ENCODE measurements around the gene IQSEC1. TPM values are rescaled to one million over a fixed set of nuclear protein-coding genes. Genes with fewer than 3 reads are reported as not detected.

IQSEC1 gene
- polyA plus RNA-seq, 3 donors = 17.7 to 61.7 (median 30.3) TPM

DNA sequence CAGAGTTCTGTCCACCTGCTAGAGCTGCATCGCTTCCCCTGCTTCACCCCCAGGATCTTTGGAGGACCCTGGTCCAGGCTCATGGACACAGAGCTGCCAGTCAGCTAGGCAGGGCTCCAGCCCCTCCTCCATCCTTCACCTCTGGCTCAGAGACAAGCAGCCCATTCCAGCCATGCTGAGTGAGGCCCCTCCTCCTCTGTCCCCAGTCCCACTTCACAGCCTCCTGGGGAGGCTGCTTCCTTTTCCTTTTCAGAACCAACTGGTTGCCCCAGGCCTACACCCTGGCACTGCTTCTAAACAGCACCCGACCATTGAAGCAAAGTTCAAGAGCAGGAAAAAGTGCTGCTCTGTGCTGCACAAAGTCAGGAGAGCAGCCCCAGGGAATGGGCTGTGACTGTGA lies 22.2 kb downstream of the IQSEC1 start:
- intact Hi-C loops (cut with micrococcal nuclease) = no loop called here
- no peaks in the 10 kb centered on the region for H3K36me3 Mint-ChIP-seq
- H3K9ac ChIP-seq (ENCODE audit: insufficient read depth, low read length, poor library complexity, severe bottlenecking) = no peak overlapping the region
- H3K4me2 ChIP-seq (replicated peaks; ENCODE audit: extremely low read depth, low read length, poor library complexity, severe bottlenecking) = no peak overlapping the region
- no peaks in the 10 kb centered on the region for H3K79me2 ChIP-seq (ENCODE audit: insufficient read depth, low read length)
- H3K27me3 Mint-ChIP-seq (ENCODE audit: low read depth in 3 of 3) = peaks cover 4 to 10% (median 5%) of the 10 kb centered on the region in 3 donors
- H3K27me3 ChIP-seq (ENCODE audit: control insufficient read depth in 2 of 2, insufficient read depth in 2 of 2, low read length in 2 of 2) = no peaks in the 10 kb centered on the region
- H3K9me3 Mint-ChIP-seq = peaks cover 0 to 1% (median 0%) of the 10 kb centered on the region in 7 donors
- H3K36me3 ChIP-seq (replicated peaks in 1 of 2; ENCODE audit: control insufficient read depth in 1 of 2, insufficient read depth in 2 of 2, low read length in 2 of 2) = no peaks in the 10 kb centered on the region
- H3K27ac ChIP-seq (ENCODE audit: low read depth in 1 of 2, low read length in 2 of 2) = no peak overlapping the region
- no peaks in the 10 kb centered on the region for H4K20me1 ChIP-seq (ENCODE audit: insufficient read depth, low read length)
- no peak overlapping the region for H2AFZ ChIP-seq (ENCODE audit: insufficient read depth, low read depth, low read length, poor library complexity, severe bottlenecking)
- WGBS (ENCODE audit: insufficient coverage) = 89% methylated on average over 1 of the region's 2 CpGs
- peaks cover 17% of the 10 kb centered on the region for H3K4me1 Mint-ChIP-seq
- H3K9me3 ChIP-seq (replicated peaks in 1 of 2; ENCODE audit: control insufficient read depth in 1 of 2, insufficient read depth in 1 of 2, low read length in 2 of 2) = no peaks in the 10 kb centered on the region
- no peak for DNase-seq
- H3K4me3 Mint-ChIP-seq = no peak overlapping the region
- H3K4me1 ChIP-seq (ENCODE audit: control insufficient read depth in 1 of 2, insufficient read depth in 2 of 2, low read length in 2 of 2) = peaks cover 12% of the 10 kb centered on the region in 2 donors
- TF ChIP-seq, protein P1, sequence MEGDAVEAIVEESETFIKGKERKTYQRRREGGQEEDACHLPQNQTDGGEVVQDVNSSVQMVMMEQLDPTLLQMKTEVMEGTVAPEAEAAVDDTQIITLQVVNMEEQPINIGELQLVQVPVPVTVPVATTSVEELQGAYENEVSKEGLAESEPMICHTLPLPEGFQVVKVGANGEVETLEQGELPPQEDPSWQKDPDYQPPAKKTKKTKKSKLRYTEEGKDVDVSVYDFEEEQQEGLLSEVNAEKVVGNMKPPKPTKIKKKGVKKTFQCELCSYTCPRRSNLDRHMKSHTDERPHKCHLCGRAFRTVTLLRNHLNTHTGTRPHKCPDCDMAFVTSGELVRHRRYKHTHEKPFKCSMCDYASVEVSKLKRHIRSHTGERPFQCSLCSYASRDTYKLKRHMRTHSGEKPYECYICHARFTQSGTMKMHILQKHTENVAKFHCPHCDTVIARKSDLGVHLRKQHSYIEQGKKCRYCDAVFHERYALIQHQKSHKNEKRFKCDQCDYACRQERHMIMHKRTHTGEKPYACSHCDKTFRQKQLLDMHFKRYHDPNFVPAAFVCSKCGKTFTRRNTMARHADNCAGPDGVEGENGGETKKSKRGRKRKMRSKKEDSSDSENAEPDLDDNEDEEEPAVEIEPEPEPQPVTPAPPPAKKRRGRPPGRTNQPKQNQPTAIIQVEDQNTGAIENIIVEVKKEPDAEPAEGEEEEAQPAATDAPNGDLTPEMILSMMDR (IDR thresholded peaks at IDR 0.05) = no peak
- H3K27ac Mint-ChIP-seq = peak overlapping the region in 1 of 7 donors; percentile 58
- H3K4me3 ChIP-seq (replicated peaks in 1 of 3; ENCODE audit: low read depth in 2 of 3, low read length in 3 of 3) = no peak overlapping the region

DNA sequence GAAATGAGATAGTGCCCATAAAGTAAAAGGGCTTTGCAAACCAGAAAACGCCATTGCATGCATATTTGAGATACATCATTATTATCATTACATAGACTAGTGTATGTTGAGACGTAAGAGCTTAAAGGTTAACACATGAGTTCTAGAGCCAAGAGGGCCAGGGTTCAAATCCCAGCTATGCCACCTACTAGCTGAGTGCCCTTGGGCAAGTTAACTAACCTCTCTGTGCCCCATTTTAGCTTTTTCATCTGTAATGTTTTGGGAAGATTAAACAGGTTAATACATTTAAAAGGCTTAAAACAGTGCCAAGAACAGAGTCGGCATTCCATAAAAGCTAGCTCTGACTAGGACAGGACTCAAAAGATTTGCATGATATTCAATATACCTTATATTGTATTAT lies 22.8 kb downstream of the IQSEC1 start:
- H3K4me1 Mint-ChIP-seq = peaks cover 23% of the 10 kb centered on the region
- WGBS (ENCODE audit: insufficient coverage) = no CpG with 5 or more reads among the region's 3 CpGs
- H3K79me2 ChIP-seq (ENCODE audit: insufficient read depth, low read length) = no peaks in the 10 kb centered on the region
- no peak overlapping the region for H3K27ac ChIP-seq (ENCODE audit: low read depth in 1 of 2, low read length in 2 of 2)
- H3K4me2 ChIP-seq (replicated peaks; ENCODE audit: extremely low read depth, low read length, poor library complexity, severe bottlenecking) = no peak overlapping the region
- H3K27me3 ChIP-seq (ENCODE audit: control insufficient read depth in 2 of 2, insufficient read depth in 2 of 2, low read length in 2 of 2) = no peaks in the 10 kb centered on the region
- TF ChIP-seq, protein P1 (IDR thresholded peaks at IDR 0.05) = no peak
- H4K20me1 ChIP-seq (ENCODE audit: insufficient read depth, low read length) = no peaks in the 10 kb centered on the region
- no peak overlapping the region for H3K9ac ChIP-seq (ENCODE audit: insufficient read depth, low read length, poor library complexity, severe bottlenecking)
- H3K36me3 Mint-ChIP-seq = no peaks in the 10 kb centered on the region
- H3K4me3 Mint-ChIP-seq = no peak overlapping the region
- no peak for DNase-seq
- peaks cover 0 to 1% (median 0%) of the 10 kb centered on the region in 7 donors for H3K9me3 Mint-ChIP-seq
- peak overlapping the region in 1 of 7 donors; percentile 15 for H3K27ac Mint-ChIP-seq
- H3K4me1 ChIP-seq (ENCODE audit: control insufficient read depth in 1 of 2, insufficient read depth in 2 of 2, low read length in 2 of 2) = peaks cover 19% of the 10 kb centered on the region in 2 donors
- H2AFZ ChIP-seq (ENCODE audit: insufficient read depth, low read depth, low read length, poor library complexity, severe bottlenecking) = no peak overlapping the region
- H3K27me3 Mint-ChIP-seq (ENCODE audit: low read depth in 3 of 3) = peaks cover 4 to 10% (median 5%) of the 10 kb centered on the region in 3 donors
- no peaks in the 10 kb centered on the region for H3K9me3 ChIP-seq (replicated peaks in 1 of 2; ENCODE audit: control insufficient read depth in 1 of 2, insufficient read depth in 1 of 2, low read length in 2 of 2)
- intact Hi-C loops (cut with micrococcal nuclease) = no loop called here
- H3K4me3 ChIP-seq (replicated peaks in 1 of 3; ENCODE audit: low read depth in 2 of 3, low read length in 3 of 3) = no peak overlapping the region
- no peaks in the 10 kb centered on the region for H3K36me3 ChIP-seq (replicated peaks in 1 of 2; ENCODE audit: control insufficient read depth in 1 of 2, insufficient read depth in 2 of 2, low read length in 2 of 2)
